B cell (primary cell): Measurements from ENCODE around the gene BID.

Source experiments
- CTCF ChIP-seq: fragments of 200-600 bp; IDR thresholded peaks from one replicate; pipeline ENCODE4 v1.8.0; 2022; ENCODE audit warnings: antibody characterized with exemption, mild to moderate bottlenecking
- EZH2 ChIP-seq: IDR thresholded peaks from 2 replicates; pipeline ENCODE4 v1.6.1; 2012; ENCODE audit warnings: borderline replicate concordance, low read depth, mild to moderate bottlenecking, moderate library complexity, low read length; ENCODE audit not compliant: insufficient read depth, poor library complexity, severe bottlenecking

GRCh38 chr22:17784776-17785175 lies 10.5 kb upstream of the BID start:
- TF ChIP-seq EZH2 (no peak), CTCF (no peak)
